CD4-positive, alpha-beta T cell treated with Interleukin-15 for 4 hours (primary cell): Measurements from ENCODE around the gene RIN3.

Experiments
- DNase-seq: peaks from one replicate; pipeline ENCODE4 v3.0.0-alpha.2; 2020; ENCODE audit warnings: low spot score

RIN3 gene

GRCh38 chr14:92714739-92715307 is 201.2 kb downstream of the RIN3 start:
- peak; percentile 77 for DNase-seq

- no peak for DNase-seq
Measured at GRCh38 chr14:92716131-92716530, 202.6 kb downstream of the RIN3 start.

- DNase-seq = no peak
Measured at GRCh38 chr14:92717571-92718042, 204.0 kb downstream of the RIN3 start.

GRCh38 chr14:92718664-92719063 is 205.1 kb downstream of the RIN3 start:
- DNase-seq = no peak

- DNase-seq = no peak
Measured at GRCh38 chr14:92719421-92719820, 205.8 kb downstream of the RIN3 start.

- no peak for DNase-seq
Measured at GRCh38 chr14:92719890-92720323, 206.3 kb downstream of the RIN3 start.

- no peak for DNase-seq
Measured at GRCh38 chr14:92724516-92725340, 211.1 kb downstream of the RIN3 start.

- DNase-seq = peak; percentile 28
Measured at GRCh38 chr14:92726135-92726932, 212.8 kb downstream of the RIN3 start.

- DNase-seq = no peak
Measured at GRCh38 chr14:92726933-92727262, 213.3 kb downstream of the RIN3 start.

- no peak for DNase-seq
Measured at GRCh38 chr14:92728759-92729364, 215.3 kb downstream of the RIN3 start.

GRCh38 chr14:92729634-92730358 is 216.2 kb downstream of the RIN3 start:
- no peak for DNase-seq

GRCh38 chr14:92731622-92732115 is 218.1 kb downstream of the RIN3 start:
- no peak for DNase-seq

GRCh38 chr14:92733007-92733406 is 219.4 kb downstream of the RIN3 start:
- no peak for DNase-seq

GRCh38 chr14:92734618-92735017 is 221.0 kb downstream of the RIN3 start:
- no peak for DNase-seq

GRCh38 chr14:92735344-92735743 is 221.8 kb downstream of the RIN3 start:
- DNase-seq = no peak

GRCh38 chr14:92737206-92737605 is 223.6 kb downstream of the RIN3 start:
- DNase-seq = no peak

- DNase-seq = no peak
Measured at GRCh38 chr14:92737619-92738188, 224.1 kb downstream of the RIN3 start.
